Neural progenitor cell (in vitro differentiated cells): Measurements from ENCODE around the gene JMJD6. TPM values are rescaled to one million over a fixed set of nuclear protein-coding genes. Genes with fewer than 3 reads are reported as not detected.

Source experiments
- DNase-seq: peaks from one replicate; pipeline ENCODE4 v3.0.0-alpha.2; 2016; ENCODE audit warnings: low spot score
- H2AFZ ChIP-seq: fragments of 200-600 bp; sonication (generic); replicated peaks from 2 replicates; pipeline ENCODE4 v1.6.1; 2016; ENCODE audit warnings: antibody characterized with exemption
- H3F3A ChIP-seq: fragments of 200-600 bp; sonication (generic); 2 replicates; pipeline ENCODE4 v1.6.1; 2016; ENCODE audit warnings: antibody characterized with exemption, low read depth
- H3K27ac ChIP-seq: fragments of 200-600 bp; sonication (generic); 2 replicates; pipeline ENCODE4 v1.5.1; 2016; ENCODE audit warnings: mild to moderate bottlenecking
- H3K27me3 ChIP-seq: fragments of 200-600 bp; sonication (generic); 2 replicates; pipeline ENCODE4 v1.6.1; 2016; ENCODE audit warnings: mild to moderate bottlenecking, moderate library complexity
- H3K36me3 ChIP-seq: fragments of 200-600 bp; sonication (generic); 2 replicates; pipeline ENCODE4 v1.5.1; 2016
- H3K4me1 ChIP-seq: fragments of 200-600 bp; sonication (generic); 2 replicates; pipeline ENCODE4 v1.6.1; 2016; ENCODE audit warnings: mixed run types
- H3K4me2 ChIP-seq: fragments of 200-600 bp; sonication (generic); 2 replicates; pipeline ENCODE4 v1.6.1; 2016
- H3K4me3 ChIP-seq: fragments of 200-600 bp; sonication (generic); 2 replicates; pipeline ENCODE4 v1.5.1; 2016
- H3K79me2 ChIP-seq: fragments of 200-600 bp; sonication (generic); 2 replicates; pipeline ENCODE4 v1.6.1; 2016; ENCODE audit warnings: low read depth
- H3K9ac ChIP-seq: fragments of 200-600 bp; sonication (generic); 2 replicates; pipeline ENCODE4 v1.6.1; 2016
- H3K9me3 ChIP-seq: fragments of 200-600 bp; sonication (generic); 2 replicates; pipeline ENCODE4 v1.5.1; 2016; ENCODE audit warnings: low read depth
- H4K20me1 ChIP-seq: fragments of 200-600 bp; sonication (generic); 2 replicates; pipeline ENCODE4 v1.6.1; 2016; ENCODE audit warnings: low read depth
- H3K27ac Mint-ChIP-seq: 3 replicates; pipeline ENCODE4 v1.8.0; 2021; ENCODE audit warnings: mixed read lengths
- H3K27me3 Mint-ChIP-seq: 2 replicates; pipeline ENCODE4 v1.8.0; 2022; ENCODE audit warnings: low read depth, mild to moderate bottlenecking, inconsistent platforms, moderate library complexity, mixed read lengths; ENCODE audit not compliant: insufficient read depth
- H3K36me3 Mint-ChIP-seq: 3 replicates; pipeline ENCODE4 v1.8.0; 2021; ENCODE audit warnings: mixed read lengths
- H3K4me1 Mint-ChIP-seq: 3 replicates; pipeline ENCODE4 v1.8.0; 2021; ENCODE audit warnings: mixed read lengths
- H3K4me3 Mint-ChIP-seq: 3 replicates; pipeline ENCODE4 v1.8.0; 2021; ENCODE audit warnings: mild to moderate bottlenecking, moderate library complexity, mixed read lengths
- H3K9me3 Mint-ChIP-seq: 3 replicates; pipeline ENCODE4 v1.8.0; 2020; ENCODE audit warnings: mixed read lengths
- CTCF ChIP-seq: fragments of 200-600 bp; sonication (generic); IDR thresholded peaks from 2 replicates; pipeline ENCODE4 v1.5.1; 2017; ENCODE audit warnings: antibody characterized with exemption, mild to moderate bottlenecking
- EZH2 ChIP-seq: fragments of 200-600 bp; sonication (generic); IDR thresholded peaks from 2 replicates; pipeline ENCODE4 v1.6.1; 2017; ENCODE audit warnings: antibody characterized with exemption, mild to moderate bottlenecking, moderate library complexity
- EZH2phosphoT487 ChIP-seq: fragments of 200-600 bp; sonication (generic); IDR thresholded peaks from 2 replicates; pipeline ENCODE4 v1.6.1; 2017; ENCODE audit warnings: antibody characterized with exemption
- total RNA-seq: library from RNA; depleted of rRNA; stranded (reverse); fragments of >200 nt; gene quantifications from 2 replicates; pipeline ENCODE4 v1.2.3, GENCODE V29; 2015; ENCODE audit warnings: low replicate concordance

JMJD6 gene
- total RNA-seq, 1 donor from 2014 or later = 8.7 TPM

- Histone ChIP-seq H3K9me3 (no peaks in the 10 kb centered on the region), H3F3A (peaks cover 3% of the 10 kb centered on the region), H3K4me3 (no peak overlapping the region), H3K36me3 (no peaks in the 10 kb centered on the region), H4K20me1 (peaks cover 4% of the 10 kb centered on the region), H3K9ac (no peak overlapping the region), H3K27me3 (no peaks in the 10 kb centered on the region), H3K79me2 (no peaks in the 10 kb centered on the region), H3K27ac (no peak overlapping the region), H3K4me1 (peaks cover 20% of the 10 kb centered on the region), H3K4me2 (no peak overlapping the region), H2AFZ (no peak overlapping the region)
- Mint-ChIP-seq H3K27me3 (peaks cover 11% of the 10 kb centered on the region), H3K9me3 (no peaks in the 10 kb centered on the region), H3K4me1 (peaks cover 50% of the 10 kb centered on the region), H3K27ac (no peak overlapping the region), H3K4me3 (no peak overlapping the region), H3K36me3 (no peaks in the 10 kb centered on the region)
- TF ChIP-seq EZH2 (no peak), EZH2phosphoT487 (no peak), CTCF (no peak)
- no peak for DNase-seq
These were observed 40.6 kb downstream of the JMJD6 start for GRCh38 chr17:76685846-76686245.

- H3K27ac Mint-ChIP-seq = peak overlapping the region; percentile 57
- no peak overlapping the region for H3K4me3 Mint-ChIP-seq
- Histone ChIP-seq H3F3A (peaks cover 3% of the 10 kb centered on the region), H3K4me2 (no peak overlapping the region), H3K9me3 (no peaks in the 10 kb centered on the region), H3K79me2 (no peaks in the 10 kb centered on the region), H2AFZ (no peak overlapping the region), H3K9ac (no peak overlapping the region), H3K27ac (no peak overlapping the region), H4K20me1 (peaks cover 4% of the 10 kb centered on the region), H3K4me1 (peaks cover 20% of the 10 kb centered on the region), H3K4me3 (no peak overlapping the region), H3K27me3 (no peaks in the 10 kb centered on the region), H3K36me3 (no peaks in the 10 kb centered on the region)
- TF ChIP-seq CTCF (no peak), EZH2 (no peak), EZH2phosphoT487 (no peak)
- DNase-seq = no peak
- peaks cover 46% of the 10 kb centered on the region for H3K4me1 Mint-ChIP-seq
- H3K36me3 Mint-ChIP-seq = no peaks in the 10 kb centered on the region
- H3K9me3 Mint-ChIP-seq = no peaks in the 10 kb centered on the region
- peaks cover 11% of the 10 kb centered on the region for H3K27me3 Mint-ChIP-seq
These were observed 41.0 kb downstream of the JMJD6 start for GRCh38 chr17:76685366-76685765.

GRCh38 chr17:76684756-76685155, 41.6 kb downstream of the JMJD6 start:
- Mint-ChIP-seq H3K4me3 (no peak overlapping the region), H3K27ac (no peak overlapping the region), H3K4me1 (peaks cover 46% of the 10 kb centered on the region), H3K27me3 (peaks cover 11% of the 10 kb centered on the region), H3K36me3 (no peaks in the 10 kb centered on the region), H3K9me3 (no peaks in the 10 kb centered on the region)
- Histone ChIP-seq H3K4me2 (no peak overlapping the region), H3F3A (peaks cover 3% of the 10 kb centered on the region), H3K9ac (no peak overlapping the region), H3K27me3 (no peaks in the 10 kb centered on the region), H3K36me3 (no peaks in the 10 kb centered on the region), H3K9me3 (no peaks in the 10 kb centered on the region), H3K4me3 (no peak overlapping the region), H3K27ac (no peak overlapping the region), H2AFZ (no peak overlapping the region), H4K20me1 (peaks cover 4% of the 10 kb centered on the region), H3K79me2 (no peaks in the 10 kb centered on the region), H3K4me1 (peaks cover 20% of the 10 kb centered on the region)
- TF ChIP-seq CTCF (no peak), EZH2 (no peak), EZH2phosphoT487 (no peak)
- DNase-seq = no peak
